ENCODE results near the gene HTR1B. TPM values are rescaled to one million over a fixed set of nuclear protein-coding genes. Genes with fewer than 3 reads are reported as not detected.
A peak's percentile ranks its signal among the peaks of the same experiment; 100 is the strongest.

Gene HTR1B, protein sequence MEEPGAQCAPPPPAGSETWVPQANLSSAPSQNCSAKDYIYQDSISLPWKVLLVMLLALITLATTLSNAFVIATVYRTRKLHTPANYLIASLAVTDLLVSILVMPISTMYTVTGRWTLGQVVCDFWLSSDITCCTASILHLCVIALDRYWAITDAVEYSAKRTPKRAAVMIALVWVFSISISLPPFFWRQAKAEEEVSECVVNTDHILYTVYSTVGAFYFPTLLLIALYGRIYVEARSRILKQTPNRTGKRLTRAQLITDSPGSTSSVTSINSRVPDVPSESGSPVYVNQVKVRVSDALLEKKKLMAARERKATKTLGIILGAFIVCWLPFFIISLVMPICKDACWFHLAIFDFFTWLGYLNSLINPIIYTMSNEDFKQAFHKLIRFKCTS
- polyA plus RNA-seq (2013, experiment 1 of 2) = 0.25 TPM
- polyA plus RNA-seq (2013, experiment 2 of 2) = 0.38 TPM

DNA sequence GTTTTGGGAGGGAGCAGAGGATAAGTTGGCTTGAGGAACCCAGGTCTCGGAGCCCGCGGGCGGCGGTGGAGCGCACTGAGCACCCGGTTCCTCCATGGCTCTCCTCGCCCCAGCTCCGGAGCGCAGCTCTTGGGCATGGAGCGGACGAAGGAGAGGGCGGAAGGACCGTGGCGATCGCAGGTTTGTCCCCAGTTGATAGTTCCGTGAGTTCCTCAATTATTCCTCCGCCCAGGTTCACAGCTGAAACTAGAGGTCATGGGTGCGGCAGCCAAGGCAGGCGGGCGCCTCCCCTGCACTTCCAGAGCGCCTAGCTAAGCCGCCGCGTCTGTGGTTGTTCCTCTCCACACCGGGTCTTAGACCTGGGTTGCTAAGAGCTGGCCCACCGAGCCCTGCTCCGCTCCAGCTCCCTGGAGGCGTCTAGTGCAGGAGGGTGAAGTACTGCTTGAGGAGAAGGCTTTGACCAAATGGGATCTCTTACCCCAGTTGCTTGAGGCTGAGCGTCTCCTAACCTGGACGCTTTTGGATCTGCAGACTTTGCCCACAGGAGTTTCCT is at the start of gene HTR1B:
Gene HTR1B (minus strand): TSS at position 184 of the 553 bp plus-strand sequence. CDS start 88 bp downstream, at position 96.
- Histone ChIP-seq H3K27me3 (ENCODE audit: insufficient read depth, low read length) (peaks cover 75% of the 10 kb centered on the region), H3K4me1 (ENCODE audit: insufficient read depth, low read length) (peaks cover 5% of the 10 kb centered on the region; the same call in 1 of the 2 replicates), H3K36me3 (ENCODE audit: insufficient read depth, low read length) (no peaks in the 10 kb centered on the region), H3K27ac (ENCODE audit: low read depth, low read length) (no peak within 1 kb of the TSS), H3K9ac (ENCODE audit: low read depth, low read length) (peak within 1 kb of the TSS; percentile 39; the same call in 1 of the 2 replicates), H3K9me3 (ENCODE audit: insufficient read depth, low read depth, low read length) (no peaks in the 10 kb centered on the region), H3K4me3 (ENCODE audit: low read length) (peak within 1 kb of the TSS; percentile 69)
- WGBS = under 1% methylated on average over 31 of the region's 31 CpGs

DNA sequence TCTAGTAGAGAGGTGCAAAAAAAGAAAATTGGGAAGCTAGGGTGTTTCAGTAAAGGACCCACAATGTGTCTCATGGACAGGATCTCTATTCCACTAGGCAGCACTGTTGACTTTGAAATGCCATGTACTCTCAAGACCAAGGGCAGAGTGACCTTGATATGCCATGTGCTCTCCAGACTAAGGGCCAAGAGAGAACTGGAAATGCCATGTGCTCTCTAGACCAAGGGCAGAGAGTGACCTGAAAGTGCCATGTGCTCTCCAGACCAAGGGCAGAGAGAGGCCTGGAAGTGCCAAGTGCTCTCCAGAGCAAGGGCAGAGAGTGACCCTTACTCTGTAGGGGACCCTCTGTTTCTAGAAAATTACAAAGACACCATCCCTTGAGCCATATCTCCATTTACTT is 49.3 kb upstream of the HTR1B start:
- no peak overlapping the region for H3K4me3 ChIP-seq (ENCODE audit: low read length)
- H3K9ac ChIP-seq (ENCODE audit: low read depth, low read length) = no peak overlapping the region
- no peaks in the 10 kb centered on the region for H3K4me1 ChIP-seq (ENCODE audit: insufficient read depth, low read length)
- no peaks in the 10 kb centered on the region for H3K27me3 ChIP-seq (ENCODE audit: insufficient read depth, low read length)
- H3K36me3 ChIP-seq (ENCODE audit: insufficient read depth, low read length) = no peaks in the 10 kb centered on the region
- no peak overlapping the region for H3K27ac ChIP-seq (ENCODE audit: low read depth, low read length)
- H3K9me3 ChIP-seq (ENCODE audit: insufficient read depth, low read depth, low read length) = peaks cover 23% of the 10 kb centered on the region

DNA sequence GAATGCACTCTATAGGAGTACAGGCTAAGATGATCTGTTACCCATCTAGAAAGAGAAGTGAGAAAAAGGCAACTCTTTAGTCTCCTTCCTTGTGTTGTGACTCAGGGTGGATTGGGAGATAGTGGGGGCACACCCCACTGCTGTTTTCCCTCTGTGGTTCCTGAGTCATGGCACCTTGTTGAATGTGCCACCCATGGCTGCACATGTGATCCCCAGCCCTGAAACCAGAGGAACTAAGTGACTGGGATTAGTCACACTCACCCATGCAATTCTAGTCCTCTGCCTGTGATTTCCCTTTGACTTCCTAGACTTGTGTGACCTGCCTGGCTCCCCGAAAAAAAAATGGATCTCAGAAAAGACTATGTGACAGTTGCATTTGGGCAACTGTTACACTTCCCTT is 48.6 kb upstream of the HTR1B start:
- 100% methylated on average over 1 of the region's 1 CpG for WGBS
- Histone ChIP-seq H3K9ac (ENCODE audit: low read depth, low read length) (no peak overlapping the region), H3K36me3 (ENCODE audit: insufficient read depth, low read length) (no peaks in the 10 kb centered on the region), H3K27me3 (ENCODE audit: insufficient read depth, low read length) (no peaks in the 10 kb centered on the region), H3K4me1 (ENCODE audit: insufficient read depth, low read length) (no peaks in the 10 kb centered on the region), H3K9me3 (ENCODE audit: insufficient read depth, low read depth, low read length) (peaks cover 23% of the 10 kb centered on the region), H3K4me3 (ENCODE audit: low read length) (no peak overlapping the region), H3K27ac (ENCODE audit: low read depth, low read length) (no peak overlapping the region)

DNA sequence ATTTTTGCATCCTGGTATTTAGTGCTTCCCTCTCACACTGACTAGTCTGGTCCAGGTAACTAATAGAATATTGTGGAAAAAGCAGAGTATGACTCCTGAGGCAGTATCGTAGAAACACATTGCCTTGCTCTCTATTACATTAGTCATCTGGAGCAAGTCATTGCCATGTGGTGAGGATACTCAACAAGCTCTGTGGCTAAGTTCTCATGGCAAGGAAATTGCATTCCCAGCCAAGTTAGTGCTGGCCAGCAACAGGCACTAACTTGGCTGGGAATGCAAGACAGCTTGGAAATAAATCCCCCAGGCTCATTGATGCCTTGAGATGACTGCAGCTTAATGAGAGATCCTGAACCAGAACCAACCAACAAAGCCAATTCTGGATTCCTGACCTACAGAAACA is 39.7 kb upstream of the HTR1B start:
- Histone ChIP-seq H3K9ac (ENCODE audit: low read depth, low read length) (no peak overlapping the region), H3K27me3 (ENCODE audit: insufficient read depth, low read length) (no peaks in the 10 kb centered on the region), H3K4me1 (ENCODE audit: insufficient read depth, low read length) (no peaks in the 10 kb centered on the region), H3K27ac (ENCODE audit: low read depth, low read length) (no peak overlapping the region), H3K36me3 (ENCODE audit: insufficient read depth, low read length) (no peaks in the 10 kb centered on the region), H3K9me3 (ENCODE audit: insufficient read depth, low read depth, low read length) (no peaks in the 10 kb centered on the region), H3K4me3 (ENCODE audit: low read length) (no peak overlapping the region)
- 95% methylated on average over 1 of the region's 1 CpG for WGBS

DNA sequence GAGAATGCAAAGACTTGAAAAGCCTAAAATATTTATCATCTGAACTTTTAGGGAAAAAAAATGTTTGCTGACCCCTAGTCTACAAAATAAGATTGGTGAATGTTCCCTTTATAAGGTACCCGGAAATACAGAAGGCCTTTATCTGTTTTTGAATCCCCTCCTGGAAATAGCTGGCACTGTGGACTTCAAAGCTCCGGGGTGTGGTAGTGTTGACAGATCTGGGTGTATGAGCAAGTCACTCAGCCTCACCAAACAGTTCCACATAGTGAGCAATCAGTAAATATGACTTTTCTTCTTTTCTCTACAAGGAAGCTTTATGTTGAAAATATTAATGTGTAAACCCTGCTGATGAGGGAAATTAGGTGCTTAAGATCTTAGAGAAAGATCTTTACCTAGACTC is 29.2 kb upstream of the HTR1B start:
- H3K27ac ChIP-seq (ENCODE audit: low read depth, low read length) = no peak overlapping the region
- no peaks in the 10 kb centered on the region for H3K36me3 ChIP-seq (ENCODE audit: insufficient read depth, low read length)
- H3K27me3 ChIP-seq (ENCODE audit: insufficient read depth, low read length) = no peaks in the 10 kb centered on the region
- H3K4me3 ChIP-seq (ENCODE audit: low read length) = no peak overlapping the region
- H3K9ac ChIP-seq (ENCODE audit: low read depth, low read length) = no peak overlapping the region
- WGBS = 96% methylated on average over 2 of the region's 2 CpGs
- H3K4me1 ChIP-seq (ENCODE audit: insufficient read depth, low read length) = peaks cover 7% of the 10 kb centered on the region; the same call in 1 of the 2 replicates
- H3K9me3 ChIP-seq (ENCODE audit: insufficient read depth, low read depth, low read length) = no peaks in the 10 kb centered on the region

DNA sequence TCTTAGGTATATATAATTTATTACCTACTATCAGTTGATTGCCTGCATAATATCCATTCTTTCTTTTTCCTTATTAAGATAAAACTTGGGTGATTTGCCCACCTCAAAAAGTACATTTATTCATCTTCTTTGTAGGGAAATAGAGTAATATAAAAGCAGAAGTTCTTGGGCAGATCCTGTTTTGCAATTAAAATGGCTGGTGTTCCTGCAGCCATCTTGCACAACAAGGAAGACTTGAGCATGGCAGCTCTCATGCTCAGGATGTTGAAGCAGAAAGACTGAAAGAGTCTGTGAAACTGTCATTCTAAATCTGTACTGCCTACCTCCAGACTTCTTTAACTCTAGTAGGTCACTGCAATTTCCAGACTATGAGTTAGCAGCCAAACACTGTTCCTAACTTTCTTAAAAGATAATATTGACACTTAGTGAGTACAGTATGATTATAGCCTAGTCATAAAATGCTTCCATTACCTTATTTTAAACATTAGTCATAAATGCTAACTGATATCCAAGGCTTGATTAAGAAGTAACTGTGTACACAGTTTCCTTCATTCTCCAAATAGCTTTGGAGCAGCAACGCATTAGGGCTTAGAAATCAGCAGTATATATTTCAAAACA is 24.6 kb upstream of the HTR1B start:
- 100% methylated on average over 1 of the region's 1 CpG for WGBS

DNA sequence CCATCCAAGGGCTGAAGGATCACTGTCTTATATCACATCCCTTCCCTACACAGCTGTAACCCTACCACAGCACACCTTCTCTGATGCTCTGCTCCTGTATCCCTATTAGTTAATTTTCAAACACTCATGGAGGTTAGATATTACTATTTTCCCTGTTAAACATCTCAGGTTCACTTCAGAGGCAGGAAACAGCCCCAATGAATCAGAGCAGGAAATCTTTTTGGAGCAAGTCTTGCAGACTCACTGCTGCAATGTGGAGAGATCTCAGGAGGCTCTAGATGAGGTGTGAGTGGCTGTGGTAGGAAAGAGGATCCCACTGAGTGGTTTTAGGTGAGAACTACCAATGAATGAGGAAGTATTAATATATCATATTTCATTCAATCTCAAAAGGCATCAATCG is 19.7 kb upstream of the HTR1B start:
- Histone ChIP-seq H3K9ac (ENCODE audit: low read depth, low read length) (no peak overlapping the region), H3K27me3 (ENCODE audit: insufficient read depth, low read length) (no peaks in the 10 kb centered on the region), H3K4me3 (ENCODE audit: low read length) (no peak overlapping the region), H3K27ac (ENCODE audit: low read depth, low read length) (no peak overlapping the region), H3K36me3 (ENCODE audit: insufficient read depth, low read length) (no peaks in the 10 kb centered on the region), H3K4me1 (ENCODE audit: insufficient read depth, low read length) (no peaks in the 10 kb centered on the region), H3K9me3 (ENCODE audit: insufficient read depth, low read depth, low read length) (peaks cover 3% of the 10 kb centered on the region; the same call in 1 of the 2 replicates)
- WGBS = 100% methylated on average over 1 of the region's 1 CpG

More for the DNA sequence above, 24.6 kb upstream of the HTR1B start:
- Histone ChIP-seq H3K27me3 (ENCODE audit: insufficient read depth, low read length) (no peaks in the 10 kb centered on the region), H3K4me3 (ENCODE audit: low read length) (no peak overlapping the region), H3K9ac (ENCODE audit: low read depth, low read length) (no peak overlapping the region), H3K27ac (ENCODE audit: low read depth, low read length) (no peak overlapping the region), H3K9me3 (ENCODE audit: insufficient read depth, low read depth, low read length) (peaks cover 3% of the 10 kb centered on the region; the same call in 1 of the 2 replicates), H3K4me1 (ENCODE audit: insufficient read depth, low read length) (no peaks in the 10 kb centered on the region), H3K36me3 (ENCODE audit: insufficient read depth, low read length) (no peaks in the 10 kb centered on the region)

DNA sequence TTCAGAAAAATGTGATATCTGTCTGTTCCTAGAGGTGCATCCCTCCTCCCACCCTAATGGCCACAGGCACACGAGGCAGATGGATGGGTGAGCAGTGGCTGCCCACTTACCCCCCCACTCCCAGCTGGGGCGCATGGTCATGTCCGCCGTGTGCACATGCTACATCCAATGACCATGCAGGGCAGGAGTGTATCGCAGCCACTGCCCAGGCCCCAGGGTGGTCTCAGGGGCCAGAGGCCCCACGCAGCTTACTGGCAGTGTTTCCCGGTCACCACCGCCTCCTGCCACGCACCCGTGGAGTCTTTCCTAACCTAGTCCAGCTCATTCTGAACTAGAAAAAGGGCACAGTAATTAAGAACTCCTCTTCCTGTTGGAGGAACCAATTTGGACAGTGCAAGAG is 11.7 kb upstream of the HTR1B start:
- Histone ChIP-seq H3K9me3 (ENCODE audit: insufficient read depth, low read depth, low read length) (peaks cover 7% of the 10 kb centered on the region; the same call in 1 of the 2 replicates), H3K4me3 (ENCODE audit: low read length) (no peak overlapping the region), H3K27ac (ENCODE audit: low read depth, low read length) (no peak overlapping the region), H3K27me3 (ENCODE audit: insufficient read depth, low read length) (no peaks in the 10 kb centered on the region), H3K36me3 (ENCODE audit: insufficient read depth, low read length) (no peaks in the 10 kb centered on the region), H3K4me1 (ENCODE audit: insufficient read depth, low read length) (0 out of 2 replicates have a peak, but pooled peaks cover 2% of the 10 kb centered on the region), H3K9ac (ENCODE audit: low read depth, low read length) (no peak overlapping the region)
- 97% methylated on average over 10 of the region's 10 CpGs for WGBS

DNA sequence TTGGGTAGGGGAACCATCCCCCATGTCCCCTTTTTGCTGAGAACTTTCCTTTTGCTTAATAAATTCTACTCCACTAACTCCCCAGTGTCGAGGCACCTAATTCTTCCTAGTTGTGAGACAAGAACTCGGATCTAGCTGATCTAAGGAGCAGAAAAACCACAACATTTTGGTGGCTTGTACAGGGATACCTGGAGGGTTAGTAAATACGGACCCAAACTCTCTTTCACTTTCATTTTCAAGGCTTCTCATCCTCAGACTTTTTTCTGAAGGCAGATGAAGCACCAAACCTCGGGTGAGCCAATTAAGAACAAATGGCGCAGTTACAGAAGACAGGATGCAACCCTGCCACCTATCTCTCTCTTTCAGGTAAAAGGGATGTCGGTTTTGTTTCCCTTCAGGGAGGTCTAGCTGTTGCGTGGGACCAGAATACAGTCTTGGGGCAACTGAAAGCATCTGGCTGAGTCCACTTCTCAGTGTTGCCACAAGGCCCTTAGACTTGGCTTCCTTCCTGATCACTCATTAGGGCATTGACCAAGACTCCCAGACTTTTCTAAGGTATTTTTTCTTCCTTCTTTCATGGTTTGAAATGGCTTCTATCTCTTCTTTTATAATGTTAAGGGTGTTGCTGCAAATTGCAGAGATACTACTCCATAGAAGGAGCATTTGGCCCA is 11.1 kb upstream of the HTR1B start:
- no peak overlapping the region for H3K9ac ChIP-seq (ENCODE audit: low read depth, low read length)
- no peak overlapping the region for H3K4me3 ChIP-seq (ENCODE audit: low read length)
- whole genome bisulfite sequencing = 97% methylated on average over 7 of the region's 7 CpGs
- no peaks in the 10 kb centered on the region for H3K36me3 ChIP-seq (ENCODE audit: insufficient read depth, low read length)
- no peak overlapping the region for H3K27ac ChIP-seq (ENCODE audit: low read depth, low read length)
- 0 out of 2 replicates have a peak, but pooled peaks cover 2% of the 10 kb centered on the region for H3K4me1 ChIP-seq (ENCODE audit: insufficient read depth, low read length)
- H3K9me3 ChIP-seq (ENCODE audit: insufficient read depth, low read depth, low read length) = peaks cover 7% of the 10 kb centered on the region; the same call in 1 of the 2 replicates
- H3K27me3 ChIP-seq (ENCODE audit: insufficient read depth, low read length) = no peaks in the 10 kb centered on the region

DNA sequence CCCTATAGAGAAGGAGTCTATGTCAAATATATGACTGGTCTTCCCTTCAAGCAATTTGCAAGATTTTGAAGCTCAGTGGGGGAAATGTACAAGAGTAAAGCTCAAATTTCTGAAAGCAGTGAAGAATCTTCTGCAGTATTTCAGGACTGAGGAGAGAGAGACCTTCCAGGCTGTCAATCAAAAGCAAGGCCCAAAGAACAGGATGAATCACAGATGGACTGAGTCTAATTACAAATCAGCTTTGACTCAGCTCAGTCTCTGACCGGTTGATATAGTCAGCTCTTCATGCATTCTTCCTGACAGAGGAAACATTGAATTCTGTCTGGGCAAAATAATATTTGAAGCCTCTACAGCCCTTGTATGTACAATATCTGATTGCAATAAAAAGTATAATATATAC is 7.7 kb upstream of the HTR1B start:
- no peaks in the 10 kb centered on the region for H3K36me3 ChIP-seq (ENCODE audit: insufficient read depth, low read length)
- WGBS = 85% methylated on average over 1 of the region's 1 CpG

More for the DNA sequence above, 7.7 kb upstream of the HTR1B start:
- peaks cover 31% of the 10 kb centered on the region for H3K27me3 ChIP-seq (ENCODE audit: insufficient read depth, low read length)
- no peak overlapping the region for H3K27ac ChIP-seq (ENCODE audit: low read depth, low read length)
- 0 out of 2 replicates have a peak, but pooled peaks cover 2% of the 10 kb centered on the region for H3K4me1 ChIP-seq (ENCODE audit: insufficient read depth, low read length)
- H3K9me3 ChIP-seq (ENCODE audit: insufficient read depth, low read depth, low read length) = peaks cover 7% of the 10 kb centered on the region; the same call in 1 of the 2 replicates
- H3K9ac ChIP-seq (ENCODE audit: low read depth, low read length) = no peak overlapping the region
- no peak overlapping the region for H3K4me3 ChIP-seq (ENCODE audit: low read length)
